Keratinocyte (primary cell): ENCODE data around the gene ARRB1. TPM values are rescaled to one million over a fixed set of nuclear protein-coding genes. Genes with fewer than 3 reads are reported as not detected.

Source experiments
- DNase-seq: peaks from one replicate; pipeline ENCODE4 v3.0.0-alpha.2; 2011; ENCODE audit warnings: low read depth, missing footprints, low spot score
- FAIRE-seq: peaks from 2 replicates; lab custom pipeline; 2011; peaks lifted over from hg19 to GRCh38; lab: Jason Lieb, UNC
- H2AFZ ChIP-seq: 2 replicates; pipeline ENCODE4 v1.6.0; 2012; ENCODE audit warnings: low read length, control low read depth, inconsistent platforms; ENCODE audit not compliant: control insufficient read depth
- H3K27ac ChIP-seq: 2 replicates; pipeline ENCODE4 v1.5.1; 2011; ENCODE audit warnings: low read length; ENCODE audit not compliant: control insufficient read depth, insufficient read depth
- H3K27me3 ChIP-seq: 3 replicates; pipeline ENCODE4 v1.6.0; 2011; ENCODE audit warnings: low read length; ENCODE audit not compliant: control insufficient read depth, insufficient read depth; ENCODE audit errors: extremely low read depth
- H3K36me3 ChIP-seq, 2 experiments: 2 replicates in 1 of 2; 3 replicates in 1 of 2; pipeline ENCODE4 v1.5.1; 2011; ENCODE audit warnings: low read length in 2 of 2, mild to moderate bottlenecking in 1 of 2; ENCODE audit not compliant: control insufficient read depth in 2 of 2, insufficient read depth in 2 of 2; ENCODE audit errors: extremely low read depth in 1 of 2
- H3K4me1 ChIP-seq: 3 replicates; pipeline ENCODE4 v1.5.1; 2011; ENCODE audit warnings: low read length; ENCODE audit not compliant: control insufficient read depth, insufficient read depth; ENCODE audit errors: extremely low read depth
- H3K4me2 ChIP-seq: 3 replicates; pipeline ENCODE4 v1.6.0; 2011; ENCODE audit warnings: low read depth, low read length; ENCODE audit not compliant: control insufficient read depth, insufficient read depth; ENCODE audit errors: extremely low read depth
- H3K4me3 ChIP-seq, 3 experiments: fragments of 200-600 bp in 1 of 3; sonication (generic) in 1 of 3; 2 replicates in 2 of 3; 3 replicates in 1 of 3; pipeline ENCODE4 v1.5.1; 2011 to 2016; ENCODE audit warnings: low read length in 3 of 3, mild to moderate bottlenecking in 3 of 3, control low read depth in 2 of 3, inconsistent platforms in 1 of 3, low read depth in 1 of 3, mixed read lengths in 1 of 3, mixed run types in 1 of 3, moderate library complexity in 1 of 3; ENCODE audit not compliant: control insufficient read depth in 2 of 3, insufficient read depth in 2 of 3; ENCODE audit errors: extremely low read depth in 1 of 3
- H3K79me2 ChIP-seq: 2 replicates; pipeline ENCODE4 v1.6.0; 2012; ENCODE audit warnings: low read length; ENCODE audit not compliant: control insufficient read depth, insufficient read depth
- H3K9ac ChIP-seq: 3 replicates; pipeline ENCODE4 v1.6.0; 2011; ENCODE audit warnings: low read length; ENCODE audit not compliant: control insufficient read depth, insufficient read depth; ENCODE audit errors: extremely low read depth
- H3K9me1 ChIP-seq: 3 replicates; pipeline ENCODE4 v1.6.0; 2011; ENCODE audit warnings: low read length; ENCODE audit not compliant: control insufficient read depth, insufficient read depth; ENCODE audit errors: extremely low read depth
- H3K9me3 ChIP-seq: 2 replicates; pipeline ENCODE4 v1.5.1; 2012; ENCODE audit warnings: low read depth, low read length; ENCODE audit not compliant: control insufficient read depth
- H4K20me1 ChIP-seq: 3 replicates; pipeline ENCODE4 v1.6.0; 2011; ENCODE audit warnings: low read length; ENCODE audit not compliant: control insufficient read depth, insufficient read depth; ENCODE audit errors: extremely low read depth
- CTCF ChIP-seq, 3 experiments: IDR thresholded peaks in 1 of 3; conservative IDR thresholded peaks in 1 of 3; optimal IDR thresholded peaks in 1 of 3; 2 replicates in 2 of 3; 3 replicates in 1 of 3; pipeline versions ENCODE3 to v1.5.1; 2011; ENCODE audit warnings: low read length in 3 of 3, mild to moderate bottlenecking in 3 of 3, moderate library complexity in 2 of 3, control low read depth in 1 of 3, inconsistent platforms in 1 of 3; ENCODE audit not compliant: insufficient read depth in 2 of 3; ENCODE audit errors: extremely low read depth in 1 of 3
- EZH2 ChIP-seq: IDR thresholded peaks from one replicate; pipeline ENCODE4 v1.6.1; 2012; ENCODE audit warnings: inconsistent platforms, mild to moderate bottlenecking, low read length, moderate library complexity
- dilution Hi-C: fragments of 300-500 bp; cut with MboI; formaldehyde crosslinking; loops from one replicate; pipeline ENCODE4 v1.7.0; 2020; ENCODE audit warnings: low sequenced_read_pairs; ENCODE audit not compliant: extremely low pct_ligation_motif_present
- polyA plus RNA-seq, 5 experiments: library from polyadenylated mRNA; depleted of rRNA in 3 of 5; stranded (reverse) in 3 of 5; stranded (forward) in 1 of 5; unstranded in 1 of 5; fragments of >200 nt; gene quantifications; 1 replicate in 1 of 5; 2 replicates in 3 of 5; 3 replicates in 1 of 5; pipeline versions ENCODE4 v1.2.1 to v1.2.3, GENCODE V29; 2011 to 2012; ENCODE audit warnings: missing spikeins in 2 of 5, low read depth in 1 of 5, low replicate concordance in 1 of 5

Gene ARRB1
- polyA plus RNA-seq, 1 donor (not counting 4 experiments of a cell fraction or from before 2014, with no cell fraction given): 0.94 TPM

- H3K9me3 ChIP-seq: no peaks in the 10 kb centered on the region
- no peak overlapping the region for H2AFZ ChIP-seq
- H3K27me3 ChIP-seq: peaks cover 7% of the 10 kb centered on the region
- no peak overlapping the region for H3K4me2 ChIP-seq
- DNase-seq: no peak
- no peaks in the 10 kb centered on the region for H3K79me2 ChIP-seq
- H3K9ac ChIP-seq: no peak overlapping the region
- H3K9me1 ChIP-seq: no peaks in the 10 kb centered on the region
- FAIRE-seq: no peak
- no peak overlapping the region for H3K27ac ChIP-seq
- dilution Hi-C loops: no loop called here
- no peaks in the 10 kb centered on the region for H3K4me1 ChIP-seq
- no peaks in the 10 kb centered on the region for H3K36me3 ChIP-seq
- H3K4me3 ChIP-seq: no peak overlapping the region
- no peaks in the 10 kb centered on the region for H4K20me1 ChIP-seq
- TF ChIP-seq CTCF (optimal IDR thresholded peaks at IDR 0.05 in 1 of 3, IDR thresholded peaks at IDR 0.05 in 1 of 3, conservative IDR thresholded peaks at IDR 0.05 in 1 of 3; ENCODE audit: extremely low read depth in 1 of 3, insufficient read depth in 2 of 3, low read length in 3 of 3) (no peak), EZH2 (no peak)
Observed at GRCh38 chr11:75260396-75261170, 90.9 kb downstream of the ARRB1 start.

GRCh38 chr11:75254326-75254725 is 97.1 kb downstream of the ARRB1 start:
- Histone ChIP-seq H3K27ac (no peak overlapping the region), H3K79me2 (no peaks in the 10 kb centered on the region), H3K4me1 (no peaks in the 10 kb centered on the region), H3K4me3 (no peak overlapping the region), H4K20me1 (no peaks in the 10 kb centered on the region), H3K9ac (no peak overlapping the region), H3K36me3 (no peaks in the 10 kb centered on the region), H2AFZ (no peak overlapping the region), H3K27me3 (no peaks in the 10 kb centered on the region), H3K4me2 (no peak overlapping the region), H3K9me3 (no peaks in the 10 kb centered on the region), H3K9me1 (no peaks in the 10 kb centered on the region)
- FAIRE-seq (no peak), DNase-seq (no peak)
- no peak for TF ChIP-seq EZH2
- no peak for TF ChIP-seq CTCF (optimal IDR thresholded peaks at IDR 0.05 in 1 of 3, IDR thresholded peaks at IDR 0.05 in 1 of 3, conservative IDR thresholded peaks at IDR 0.05 in 1 of 3; ENCODE audit: extremely low read depth in 1 of 3, insufficient read depth in 2 of 3, low read length in 3 of 3)
- dilution Hi-C loops: no loop called here
